ENCODE measurements around the gene RNF14.

The RNF14 gene

GRCh38 chr5:141940695-141941271 is 28.1 kb upstream of the RNF14 start:
- DNase-seq (ENCODE audit: low read depth) = no peak
- H3K4me3 ChIP-seq (replicated peaks; ENCODE audit: low read depth, low read length) = no peak overlapping the region
- TF ChIP-seq CTCF (IDR thresholded peaks at IDR 0.05; ENCODE audit: low read length, missing control alignments) = peak; percentile 8

- DNase-seq (ENCODE audit: low read depth) = no peak
- no peak for TF ChIP-seq CTCF (IDR thresholded peaks at IDR 0.05; ENCODE audit: low read length, missing control alignments)
These were observed 27.6 kb upstream of the RNF14 start for GRCh38 chr5:141941307-141941706.

GRCh38 chr5:141941779-141942178 is 27.1 kb upstream of the RNF14 start:
- H3K4me3 ChIP-seq (replicated peaks; ENCODE audit: low read depth, low read length) = no peak overlapping the region
- TF ChIP-seq CTCF (IDR thresholded peaks at IDR 0.05; ENCODE audit: low read length, missing control alignments) = no peak
- no peak for DNase-seq (ENCODE audit: low read depth)

More at GRCh38 chr5:141941307-141941706, 27.6 kb upstream of the RNF14 start:
- no peak overlapping the region for H3K4me3 ChIP-seq (replicated peaks; ENCODE audit: low read depth, low read length)

GRCh38 chr5:141942185-141942857 is 26.6 kb upstream of the RNF14 start:
- no peak for TF ChIP-seq CTCF (IDR thresholded peaks at IDR 0.05; ENCODE audit: low read length, missing control alignments)
- no peak for DNase-seq (ENCODE audit: low read depth)
- H3K4me3 ChIP-seq (replicated peaks; ENCODE audit: low read depth, low read length) = no peak overlapping the region

GRCh38 chr5:141944076-141944475 is 24.8 kb upstream of the RNF14 start:
- H3K4me3 ChIP-seq (replicated peaks; ENCODE audit: low read depth, low read length) = no peak overlapping the region
- no peak for DNase-seq (ENCODE audit: low read depth)
- no peak for TF ChIP-seq CTCF (IDR thresholded peaks at IDR 0.05; ENCODE audit: low read length, missing control alignments)

- DNase-seq (ENCODE audit: low read depth) = no peak
- TF ChIP-seq CTCF (IDR thresholded peaks at IDR 0.05; ENCODE audit: low read length, missing control alignments) = no peak
- H3K4me3 ChIP-seq (replicated peaks; ENCODE audit: low read depth, low read length) = no peak overlapping the region
These were observed 23.3 kb upstream of the RNF14 start for GRCh38 chr5:141945511-141946051.

All from fibroblast of pulmonary artery (primary cell).